Mucosa of rectum (tissue), 2 donors: ENCODE measurements around the gene PACSIN2.
A peak's percentile ranks its signal among the peaks of the same experiment; 100 is the strongest.
"Not testable (repeated sequence)": the region's sequence is repeated elsewhere in the genome, so short reads cannot be mapped to it uniquely, and the experiment has no call there.

Experiments used
- H3K27ac ChIP-seq, 2 donors: one replicate each; pipeline ENCODE4 v1.7.0; 2013; ENCODE audit warnings: inconsistent platforms in 2 of 2, low read depth in 2 of 2, low read length in 2 of 2
- H3K27me3 ChIP-seq, 2 donors: one replicate each; pipeline ENCODE4 v1.7.0; 2013; ENCODE audit warnings: low read length in 2 of 2; ENCODE audit not compliant: control insufficient read depth in 2 of 2, insufficient read depth in 2 of 2
- H3K36me3 ChIP-seq, 2 donors: one replicate each; pipeline ENCODE4 v1.7.0; 2013; ENCODE audit warnings: low read length in 2 of 2; ENCODE audit not compliant: control insufficient read depth in 2 of 2, insufficient read depth in 2 of 2
- H3K4me1 ChIP-seq, 2 donors: one replicate each; pipeline ENCODE4 v1.7.0; 2013; ENCODE audit warnings: low read length in 2 of 2, mild to moderate bottlenecking in 1 of 2; ENCODE audit not compliant: control insufficient read depth in 2 of 2, insufficient read depth in 2 of 2
- H3K4me3 ChIP-seq, 2 donors: one replicate each; pipeline ENCODE4 v1.7.0; 2013; ENCODE audit warnings: low read length in 2 of 2
- H3K9ac ChIP-seq, 2 donors: one replicate each; pipeline ENCODE4 v1.7.0; 2013; ENCODE audit warnings: low read length in 2 of 2, low read depth in 1 of 2, mild to moderate bottlenecking in 1 of 2
- H3K9me3 ChIP-seq, 2 donors: one replicate each; pipeline ENCODE4 v1.7.0; 2013; ENCODE audit warnings: low read length in 2 of 2; ENCODE audit not compliant: control insufficient read depth in 2 of 2
- donor health status: healthy.
- donor health status: Normal muscosa, but diverticular disease.

PACSIN2 gene

DNA sequence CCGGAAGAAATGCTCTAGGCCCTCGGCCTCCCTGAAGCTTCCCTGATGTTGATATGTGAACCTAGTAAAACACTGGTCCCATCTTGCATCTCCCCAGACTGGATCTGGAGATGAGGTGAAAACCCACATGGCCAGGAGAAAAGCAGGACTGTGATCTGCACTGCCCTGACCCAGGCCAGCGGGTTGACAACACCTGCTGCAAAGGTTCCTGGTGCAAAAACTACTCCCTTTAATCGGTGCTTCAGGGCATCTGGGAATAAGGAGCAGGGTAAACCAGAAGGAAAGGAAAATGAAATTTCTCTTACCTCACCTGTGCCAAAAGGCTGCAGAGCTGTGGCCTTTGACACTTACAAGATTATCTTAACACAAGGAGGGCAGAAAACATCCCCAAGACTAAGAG lies 30.6 kb downstream of the PACSIN2 start:
- no peaks in the 10 kb centered on the region for H3K36me3 ChIP-seq
- H3K4me3 ChIP-seq = no peak overlapping the region
- H3K4me1 ChIP-seq = peaks cover 7 to 25% of the 10 kb centered on the region in 2 donors
- H3K9me3 ChIP-seq = no peaks in the 10 kb centered on the region
- H3K27me3 ChIP-seq = no peaks in the 10 kb centered on the region
- peak overlapping the region; percentile 23 to 45 for H3K27ac ChIP-seq
- H3K9ac ChIP-seq = no peak overlapping the region

DNA sequence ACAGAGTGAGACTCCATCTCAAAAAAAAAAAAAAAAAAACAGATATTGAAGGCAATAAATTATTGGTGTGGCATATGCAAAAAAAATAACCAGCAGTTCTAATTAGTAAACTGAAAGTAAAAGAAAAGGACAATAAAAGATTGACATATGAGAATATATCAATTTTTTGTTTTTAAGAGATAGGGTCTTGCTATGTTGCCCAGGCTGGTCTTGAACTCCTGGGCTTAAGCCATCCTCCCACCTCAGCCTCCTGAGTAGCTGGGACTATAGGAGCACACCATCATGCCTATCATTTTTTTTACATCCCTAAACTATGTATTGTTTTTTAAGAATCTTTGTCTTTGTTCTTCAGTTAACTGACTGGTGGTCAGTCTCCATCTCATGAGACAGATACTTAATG lies 31.5 kb downstream of the PACSIN2 start:
- no peak overlapping the region for H3K9ac ChIP-seq
- H3K27ac ChIP-seq = no peak overlapping the region
- H3K4me3 ChIP-seq = no peak overlapping the region
- H3K36me3 ChIP-seq = no peaks in the 10 kb centered on the region
- no peaks in the 10 kb centered on the region for H3K27me3 ChIP-seq
- peaks cover 10 to 30% of the 10 kb centered on the region in 2 donors for H3K4me1 ChIP-seq
- no peaks in the 10 kb centered on the region for H3K9me3 ChIP-seq

DNA sequence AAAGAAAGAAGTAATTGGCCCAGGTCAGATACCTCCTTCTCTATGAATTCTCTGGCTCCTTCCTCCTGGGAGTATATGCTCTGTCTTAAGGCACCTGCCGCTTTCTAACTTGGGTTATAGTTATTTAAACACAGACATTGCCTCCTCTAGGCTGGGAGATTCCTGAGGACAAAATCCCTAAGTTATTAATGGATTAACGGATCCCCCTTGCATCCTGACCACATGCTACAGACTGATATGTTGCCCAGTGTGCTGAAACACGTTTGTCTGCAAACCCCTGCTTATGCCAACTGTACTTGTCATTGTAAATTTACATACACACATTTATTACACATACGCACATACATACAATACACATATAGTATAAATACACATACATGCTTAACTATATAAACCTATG lies 35.3 kb downstream of the PACSIN2 start:
- Histone ChIP-seq H3K27me3 (no peaks in the 10 kb centered on the region), H3K9me3 (no peaks in the 10 kb centered on the region), H3K4me1 (peaks cover 22 to 45% of the 10 kb centered on the region in 2 donors), H3K9ac (no peak overlapping the region), H3K27ac (no peak overlapping the region), H3K4me3 (no peak overlapping the region), H3K36me3 (no peaks in the 10 kb centered on the region)

DNA sequence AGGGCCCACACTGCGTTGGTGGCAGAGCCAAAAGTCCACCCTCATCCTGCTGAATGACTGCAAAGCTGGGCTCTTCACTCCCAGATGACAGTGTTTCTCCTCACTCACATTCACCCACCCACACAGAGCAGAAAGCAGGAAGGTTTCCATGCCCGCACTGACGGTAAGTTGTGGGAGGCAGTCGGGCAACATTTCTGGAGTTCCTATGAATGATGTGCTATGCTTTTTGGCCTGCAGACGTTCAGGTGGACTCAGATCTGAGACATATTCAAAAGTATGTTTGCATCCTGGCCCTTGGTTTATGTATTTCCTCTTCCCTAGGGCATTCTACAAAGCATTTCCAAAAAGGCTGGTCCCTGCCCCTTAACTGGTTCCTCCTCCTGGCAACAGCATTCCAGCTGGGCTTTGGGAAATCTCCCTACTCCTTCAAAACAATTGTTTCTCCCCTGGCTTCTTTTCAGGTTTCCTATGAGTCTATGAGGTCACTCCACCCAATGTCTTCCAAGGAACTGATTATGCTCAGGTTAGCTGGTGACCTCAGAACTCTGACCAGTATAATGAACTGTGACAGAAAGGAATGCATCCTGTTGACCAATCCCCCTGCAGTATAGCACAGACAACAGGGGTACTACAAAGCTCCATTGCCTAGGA lies 36.4 kb downstream of the PACSIN2 start:
- Histone ChIP-seq H3K36me3 (no peaks in the 10 kb centered on the region), H3K9ac (no peak overlapping the region), H3K4me3 (no peak overlapping the region), H3K4me1 (peaks cover 22 to 46% of the 10 kb centered on the region in 2 donors), H3K27me3 (no peaks in the 10 kb centered on the region), H3K9me3 (no peaks in the 10 kb centered on the region), H3K27ac (no peak overlapping the region)

DNA sequence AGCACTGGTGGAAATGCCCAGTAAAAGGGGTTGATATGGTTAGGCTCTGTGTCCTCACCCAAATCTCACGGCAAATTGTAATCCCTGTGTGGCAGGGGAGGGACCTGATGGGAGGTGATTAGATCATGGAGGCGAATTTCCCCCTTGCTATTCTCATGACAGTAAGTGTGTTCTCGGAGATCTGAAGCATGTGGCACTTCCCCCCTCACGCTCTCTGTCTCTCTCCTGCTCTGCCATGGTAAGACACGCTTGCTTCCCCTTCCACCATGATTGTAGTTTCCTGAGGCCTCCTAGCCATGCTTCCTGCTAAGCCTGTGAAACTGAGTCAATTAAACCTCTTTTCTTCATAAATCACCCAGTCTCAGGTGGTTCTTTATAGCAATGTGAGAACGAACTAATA lies 37.4 kb downstream of the PACSIN2 start:
- Histone ChIP-seq H3K27ac (no peak overlapping the region), H3K27me3 (no peaks in the 10 kb centered on the region), H3K4me3 (no peak overlapping the region), H3K9me3 (no peaks in the 10 kb centered on the region), H3K36me3 (no peaks in the 10 kb centered on the region), H3K9ac (peak overlapping the region in 1 of 2 donors; percentile 19), H3K4me1 (peaks cover 30 to 54% of the 10 kb centered on the region in 2 donors)

DNA sequence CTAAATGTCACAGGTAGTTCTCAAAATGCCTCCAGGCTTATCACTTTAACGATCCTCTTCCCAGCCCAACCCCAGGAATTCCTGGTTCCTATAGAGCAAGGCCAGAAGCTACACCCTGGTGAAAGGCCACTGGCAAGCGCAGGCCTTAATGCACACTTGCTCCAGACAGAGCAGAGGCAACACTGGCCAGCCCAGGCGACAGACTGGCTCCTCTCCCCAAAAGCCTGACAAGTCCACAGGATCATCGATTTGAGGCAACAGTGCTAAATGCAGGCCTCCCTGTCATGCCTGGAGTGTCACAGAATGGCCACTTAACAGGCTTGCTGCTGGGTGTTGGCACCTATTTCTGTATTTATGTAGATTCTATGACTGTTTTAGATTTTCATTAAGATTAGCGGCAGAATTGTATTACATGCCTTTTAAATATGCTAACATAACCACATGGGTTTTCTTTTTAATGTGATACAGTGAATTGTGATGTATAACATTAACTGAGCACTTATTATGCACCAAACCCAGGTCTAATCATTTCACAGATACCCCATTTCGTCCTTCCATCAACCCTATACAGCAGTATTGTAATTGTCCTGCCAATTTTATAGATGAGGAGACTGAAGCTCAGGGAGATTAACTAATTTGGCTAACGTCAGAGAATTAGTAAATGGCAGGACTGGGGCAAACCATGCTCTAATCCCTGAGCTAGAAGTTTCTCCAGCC lies 38.6 kb downstream of the PACSIN2 start:
- peak overlapping the region; percentile 69 to 86 for H3K27ac ChIP-seq
- no peak overlapping the region for H3K4me3 ChIP-seq
- peak overlapping the region; percentile 26 to 48 for H3K9ac ChIP-seq
- H3K27me3 ChIP-seq = no peaks in the 10 kb centered on the region
- H3K4me1 ChIP-seq = peaks cover 33 to 60% of the 10 kb centered on the region in 2 donors
- H3K9me3 ChIP-seq = no peaks in the 10 kb centered on the region
- no peaks in the 10 kb centered on the region for H3K36me3 ChIP-seq

DNA sequence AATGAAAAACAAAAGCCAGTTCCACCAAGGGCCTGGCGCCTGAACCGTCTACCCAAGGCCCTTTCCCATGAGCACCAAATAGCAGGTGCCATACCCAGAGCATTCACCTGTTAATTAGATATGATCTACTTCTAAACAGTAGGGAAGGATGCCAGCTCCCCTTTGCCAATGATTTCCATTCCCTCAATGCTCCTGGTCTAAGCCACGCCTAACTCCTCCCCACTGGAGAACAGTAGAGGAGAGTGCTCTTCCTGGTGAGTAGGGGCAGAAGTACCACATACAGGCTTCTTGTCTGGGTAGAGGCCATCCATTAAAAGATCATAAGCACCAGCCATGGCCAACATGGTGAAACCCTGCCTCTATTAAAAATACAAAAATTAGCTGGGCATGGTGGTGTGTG lies 40.7 kb downstream of the PACSIN2 start:
- H3K4me3 ChIP-seq = no peak overlapping the region
- peaks cover 33 to 60% of the 10 kb centered on the region in 2 donors for H3K4me1 ChIP-seq

DNA sequence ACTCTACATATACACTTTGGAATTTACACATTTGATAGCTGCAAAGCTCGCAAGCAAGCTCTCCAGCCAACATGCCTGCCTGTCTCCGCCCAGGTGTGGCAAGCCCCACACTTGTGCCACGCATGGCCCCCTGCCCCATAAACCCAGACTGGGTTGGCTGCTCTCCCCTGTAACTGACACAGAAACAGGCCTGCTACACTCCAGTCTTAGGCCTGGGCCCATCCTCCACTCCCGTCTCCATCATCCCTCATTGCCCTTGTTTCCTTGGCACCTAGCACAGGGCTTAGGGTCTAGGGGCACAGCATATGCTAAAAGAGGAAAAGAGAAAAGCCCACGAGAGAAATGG lies 41.4 kb downstream of the PACSIN2 start:
- H3K9me3 ChIP-seq = no peaks in the 10 kb centered on the region
- H3K4me3 ChIP-seq = no peak overlapping the region
- H3K27ac ChIP-seq = peak overlapping the region; percentile 74
- no peaks in the 10 kb centered on the region for H3K27me3 ChIP-seq
- H3K4me1 ChIP-seq = peaks cover 30 to 55% of the 10 kb centered on the region in 2 donors
- peak overlapping the region in 1 of 2 donors; percentile 16 for H3K9ac ChIP-seq
- peaks cover 3 to 4% of the 10 kb centered on the region in 2 donors for H3K36me3 ChIP-seq

More for the DNA sequence above, 40.7 kb downstream of the PACSIN2 start:
- H3K27ac ChIP-seq = peak overlapping the region; percentile 74
- H3K9me3 ChIP-seq = no peaks in the 10 kb centered on the region
- no peaks in the 10 kb centered on the region for H3K27me3 ChIP-seq
- H3K36me3 ChIP-seq = peaks cover 2 to 3% of the 10 kb centered on the region in 2 donors
- H3K9ac ChIP-seq = no peak overlapping the region

DNA sequence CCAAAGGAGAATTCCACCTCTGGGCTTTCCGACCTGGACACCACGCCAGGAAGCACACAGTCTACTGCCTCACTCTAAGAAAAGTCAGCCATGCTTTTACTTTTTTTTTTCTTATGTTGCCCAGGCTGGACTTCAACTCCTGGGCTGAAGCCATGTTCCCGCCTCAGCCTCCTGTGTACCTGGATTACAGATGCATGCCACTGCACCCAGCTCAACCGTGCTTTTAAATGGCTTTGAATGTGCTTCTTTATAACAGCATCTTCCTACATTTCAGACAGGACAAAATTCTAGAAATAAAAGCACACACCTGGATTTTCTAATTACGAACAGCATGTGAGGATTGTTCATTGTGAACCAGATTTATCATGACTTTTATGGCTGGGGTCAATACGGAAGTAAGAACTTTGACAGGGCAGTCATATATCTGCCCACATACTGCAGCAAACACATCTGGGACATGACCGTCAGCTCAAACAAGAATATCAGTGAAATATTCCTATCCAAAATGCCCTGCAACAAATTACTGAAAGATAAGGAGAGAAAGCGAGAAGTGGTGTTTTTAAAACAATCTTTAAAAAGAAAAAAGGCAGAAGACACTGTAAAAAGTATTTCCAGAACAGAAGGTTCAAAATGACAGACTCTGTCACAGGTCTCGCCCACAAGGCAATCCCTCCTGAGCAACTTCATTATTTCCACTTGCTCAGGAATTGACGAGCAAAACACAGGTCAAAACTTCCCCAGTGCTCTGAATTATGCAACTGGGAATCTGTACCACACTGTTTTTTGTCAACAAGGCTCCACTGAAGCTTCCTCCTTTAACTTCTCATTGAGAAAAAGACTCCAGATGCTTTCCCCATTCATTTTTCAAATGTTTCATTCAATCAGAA lies 42.1 kb downstream of the PACSIN2 start:
- Histone ChIP-seq H3K27ac (peak overlapping the region; percentile 74), H3K4me1 (peaks cover 30 to 49% of the 10 kb centered on the region in 2 donors), H3K9ac (peak overlapping the region; percentile 16 to 24)

DNA sequence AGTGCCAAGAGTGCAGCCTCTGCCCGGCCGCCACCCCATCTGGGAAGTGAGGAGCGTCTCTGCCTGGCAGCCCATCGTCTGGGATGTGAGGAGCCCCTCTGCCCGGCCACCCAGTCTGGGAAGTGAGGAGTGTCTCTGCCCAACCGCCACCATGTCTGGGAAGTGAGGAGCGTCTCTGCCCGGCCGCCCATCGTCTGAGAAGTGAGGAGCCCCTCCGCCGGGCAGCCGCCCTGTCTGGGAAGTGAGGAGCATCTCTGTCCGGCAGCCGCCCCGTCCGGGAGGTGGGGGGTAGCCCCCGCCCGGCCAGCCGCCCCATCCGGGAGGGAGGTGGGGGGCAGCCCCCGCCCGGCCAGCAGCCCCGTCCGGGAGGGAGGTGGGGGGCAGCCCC lies 43.5 kb downstream of the PACSIN2 start:
- H3K27ac ChIP-seq, H3K4me3 ChIP-seq, H3K9me3 ChIP-seq, H3K9ac ChIP-seq, H3K36me3 ChIP-seq, H3K27me3 ChIP-seq: not testable (repeated sequence)
- H3K4me1 ChIP-seq = peaks cover 23 to 42% of the 10 kb centered on the region in 2 donors

More for the DNA sequence above, 42.1 kb downstream of the PACSIN2 start:
- Histone ChIP-seq H3K36me3 (peaks cover 3 to 6% of the 10 kb centered on the region in 2 donors), H3K27me3 (no peaks in the 10 kb centered on the region), H3K9me3 (no peaks in the 10 kb centered on the region), H3K4me3 (peak overlapping the region in 1 of 2 donors; percentile 20)
